Smooth muscle cell (in vitro differentiated cells): ENCODE measurements around the gene BLOC1S3. TPM values are rescaled to one million over a fixed set of nuclear protein-coding genes. Genes with fewer than 3 reads are reported as not detected.

ENCODE experiments used
- DNase-seq: peaks from one replicate; lab custom pipeline; 2025; ENCODE audit not compliant: unreplicated experiment; lab: John Stamatoyannopoulos, UW
- H2AFZ ChIP-seq: fragments of 200-600 bp; sonication (generic); 2 replicates; pipeline ENCODE4 v1.6.0; 2016; ENCODE audit warnings: antibody characterized with exemption, low read depth, mild to moderate bottlenecking
- H3F3A ChIP-seq: fragments of 200-600 bp; sonication (generic); 2 replicates; pipeline ENCODE4 v1.6.0; 2017; ENCODE audit warnings: antibody characterized with exemption, low read depth
- H3K27ac ChIP-seq: fragments of 200-600 bp; sonication (generic); 2 replicates; pipeline ENCODE4 v1.5.1; 2016; ENCODE audit warnings: low read depth, mild to moderate bottlenecking
- H3K27me3 ChIP-seq: fragments of 200-600 bp; sonication (generic); 2 replicates; pipeline ENCODE4 v1.6.1; 2016; ENCODE audit warnings: low read depth, mild to moderate bottlenecking
- H3K36me3 ChIP-seq: fragments of 200-600 bp; sonication (generic); 2 replicates; pipeline ENCODE4 v1.5.1; 2016; ENCODE audit warnings: low read depth
- H3K4me1 ChIP-seq: fragments of 200-600 bp; sonication (generic); 2 replicates; pipeline ENCODE4 v1.5.1; 2016; ENCODE audit warnings: low read depth
- H3K4me2 ChIP-seq: fragments of 200-600 bp; sonication (generic); 2 replicates; pipeline ENCODE4 v1.6.0; 2016; ENCODE audit warnings: mild to moderate bottlenecking
- H3K4me3 ChIP-seq: fragments of 200-600 bp; sonication (generic); 2 replicates; pipeline ENCODE4 v1.5.1; 2016; ENCODE audit warnings: mild to moderate bottlenecking
- H3K79me2 ChIP-seq: fragments of 200-600 bp; sonication (generic); 2 replicates; pipeline ENCODE4 v1.6.0; 2016; ENCODE audit warnings: low read depth, mild to moderate bottlenecking
- H3K9ac ChIP-seq: fragments of 200-600 bp; sonication (generic); 2 replicates; pipeline ENCODE4 v1.6.0; 2016; ENCODE audit warnings: low read depth
- H3K9me3 ChIP-seq: fragments of 200-600 bp; sonication (generic); replicated peaks from 2 replicates; pipeline ENCODE4 v1.5.1; 2016; ENCODE audit warnings: low read depth
- H4K20me1 ChIP-seq: fragments of 200-600 bp; sonication (generic); 2 replicates; pipeline ENCODE4 v1.6.0; 2016; ENCODE audit warnings: low read depth
- CTCF ChIP-seq: fragments of 200-600 bp; sonication (generic); IDR thresholded peaks from 2 replicates; pipeline ENCODE4 v1.5.1; 2017; ENCODE audit warnings: borderline replicate concordance, mild to moderate bottlenecking, antibody characterized with exemption; ENCODE audit not compliant: insufficient read depth, poor library complexity, severe bottlenecking
- WGBS: methylation state at CpG from one replicate; pipeline ENCODE4 v1.1.7; 2016; ENCODE audit warnings: low lambda C conversion rate; 5-methylcytosine and 5-hydroxymethylcytosine counted together
- polyA plus RNA-seq: library from polyadenylated mRNA; unstranded; fragments of >200 nt; fragmentation: Nextera tagmentation; extraction: Ambion mirVana; gene quantifications from 2 replicates; pipeline ENCODE4 v1.2.1, GENCODE V29; 2016
- total RNA-seq: library from RNA; depleted of rRNA; stranded (reverse); fragments of >200 nt; gene quantifications from 2 replicates; pipeline ENCODE4 v1.2.3, GENCODE V29; 2014

The BLOC1S3 gene
- total and polyA plus RNA-seq, 2 experiments from 2014 or later: 3.5 to 7.7 TPM

GRCh38 chr19:45150180-45150579 lies 28.4 kb upstream of the BLOC1S3 start:
- Histone ChIP-seq H3K27me3 (peaks cover 29% of the 10 kb centered on the region), H3K27ac (no peak overlapping the region), H3K9ac (no peak overlapping the region), H4K20me1 (peaks cover 13% of the 10 kb centered on the region), H3F3A (no peaks in the 10 kb centered on the region), H3K4me2 (no peak overlapping the region), H3K9me3 (no peaks in the 10 kb centered on the region), H3K36me3 (no peaks in the 10 kb centered on the region), H2AFZ (no peak overlapping the region), H3K4me1 (peaks cover 10% of the 10 kb centered on the region), H3K79me2 (no peaks in the 10 kb centered on the region), H3K4me3 (no peak overlapping the region)
- WGBS: 98% methylated on average over 4 of the region's 4 CpGs
- TF ChIP-seq CTCF: no peak
- no peak for DNase-seq

GRCh38 chr19:45150751-45151281 lies 27.8 kb upstream of the BLOC1S3 start:
- Histone ChIP-seq H4K20me1 (peaks cover 13% of the 10 kb centered on the region), H3K9ac (no peak overlapping the region), H3K27ac (no peak overlapping the region), H3K79me2 (no peaks in the 10 kb centered on the region), H3K27me3 (peaks cover 29% of the 10 kb centered on the region), H3K4me3 (no peak overlapping the region), H3K36me3 (no peaks in the 10 kb centered on the region), H3K9me3 (no peaks in the 10 kb centered on the region), H3F3A (no peaks in the 10 kb centered on the region), H3K4me2 (no peak overlapping the region), H3K4me1 (peaks cover 10% of the 10 kb centered on the region), H2AFZ (no peak overlapping the region)
- TF ChIP-seq CTCF: no peak
- 81% methylated on average over 4 of the region's 4 CpGs for WGBS
- DNase-seq: no peak

- no peak for DNase-seq
- H3K4me2 ChIP-seq: no peak overlapping the region
Observed at GRCh38 chr19:45151320-45151719, 27.3 kb upstream of the BLOC1S3 start.

More at GRCh38 chr19:45151320-45151719, 27.3 kb upstream of the BLOC1S3 start:
- H3K27ac ChIP-seq: no peak overlapping the region
- H3K9ac ChIP-seq: no peak overlapping the region
- no peaks in the 10 kb centered on the region for H3F3A ChIP-seq
- H3K27me3 ChIP-seq: peaks cover 29% of the 10 kb centered on the region
- H4K20me1 ChIP-seq: peaks cover 13% of the 10 kb centered on the region
- no peak overlapping the region for H2AFZ ChIP-seq
- H3K4me1 ChIP-seq: peaks cover 10% of the 10 kb centered on the region
- no peaks in the 10 kb centered on the region for H3K79me2 ChIP-seq
- H3K9me3 ChIP-seq: no peaks in the 10 kb centered on the region
- H3K4me3 ChIP-seq: no peak overlapping the region
- H3K36me3 ChIP-seq: no peaks in the 10 kb centered on the region
- 87% methylated on average over 7 of the region's 7 CpGs for WGBS
- no peak for TF ChIP-seq CTCF
